Activated naive CD4-positive, alpha-beta T cell treated with anti-CD3 and anti-CD28 coated beads, Interleukin-2, amount 10 ng/mL, durations not matched to agents 7 days and 5 days (primary cell): Measurements from ENCODE around the gene STOML3.

Experiments
- CTCF ChIA-PET: fragments of 350-600 bp; sonication (Branson Sonifier 250); formaldehyde crosslinking; loops from one replicate; lab custom pipeline; 2021; ENCODE audit warnings: antibody characterized with exemption; lab: Charles Lee
- DNase-seq: peaks from one replicate; pipeline ENCODE4 v3.0.0-alpha.2; 2020
- H3K27ac Mint-ChIP-seq: one replicate; pipeline ENCODE4 v1.8.0; 2021; ENCODE audit warnings: mild to moderate bottlenecking, moderate library complexity, mixed read lengths
- H3K27me3 Mint-ChIP-seq: one replicate; pipeline ENCODE4 v1.8.0; 2021; ENCODE audit warnings: mild to moderate bottlenecking, mixed read lengths
- H3K36me3 Mint-ChIP-seq: one replicate; pipeline ENCODE4 v1.8.0; 2021; ENCODE audit warnings: mixed read lengths
- H3K4me1 Mint-ChIP-seq: one replicate; pipeline ENCODE4 v1.8.0; 2021; ENCODE audit warnings: mixed read lengths
- H3K4me3 Mint-ChIP-seq: one replicate; pipeline ENCODE4 v1.8.0; 2021; ENCODE audit warnings: mild to moderate bottlenecking, moderate library complexity, mixed read lengths
- H3K9me3 Mint-ChIP-seq: one replicate; pipeline ENCODE4 v1.8.0; 2021; ENCODE audit warnings: mixed read lengths

STOML3 gene, protein sequence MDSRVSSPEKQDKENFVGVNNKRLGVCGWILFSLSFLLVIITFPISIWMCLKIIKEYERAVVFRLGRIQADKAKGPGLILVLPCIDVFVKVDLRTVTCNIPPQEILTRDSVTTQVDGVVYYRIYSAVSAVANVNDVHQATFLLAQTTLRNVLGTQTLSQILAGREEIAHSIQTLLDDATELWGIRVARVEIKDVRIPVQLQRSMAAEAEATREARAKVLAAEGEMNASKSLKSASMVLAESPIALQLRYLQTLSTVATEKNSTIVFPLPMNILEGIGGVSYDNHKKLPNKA

DNA sequence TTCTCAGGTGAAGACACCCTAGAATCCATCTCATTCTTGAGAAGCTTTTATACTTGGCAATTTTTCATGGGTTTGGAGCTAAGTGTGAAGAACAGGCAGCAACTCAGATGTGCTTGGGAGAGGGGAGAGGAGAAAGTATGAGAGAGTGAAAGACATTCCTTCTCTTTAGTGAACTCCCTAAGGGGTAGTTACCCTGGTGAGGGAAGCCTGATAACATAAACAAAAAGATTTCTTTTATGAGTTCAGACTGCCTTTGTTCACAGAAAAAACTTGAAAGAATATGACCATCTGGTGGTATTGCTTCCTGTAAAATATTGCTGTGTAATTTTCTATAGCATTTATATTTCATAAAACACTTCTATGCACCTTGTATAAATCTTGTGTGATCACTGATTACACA is at the start of gene STOML3:
TSS of gene STOML3 (minus strand) at position 139 of the 400 bp plus-strand sequence. CDS start at position 29, 110 bp downstream.
- H3K27ac Mint-ChIP-seq, result no peak within 1 kb of the TSS
- CTCF ChIA-PET, result no interaction called here
- no peaks in the 10 kb centered on the region for H3K36me3 Mint-ChIP-seq
- no peak for DNase-seq
- H3K9me3 Mint-ChIP-seq, result no peaks in the 10 kb centered on the region
- no peaks in the 10 kb centered on the region for H3K27me3 Mint-ChIP-seq
- H3K4me3 Mint-ChIP-seq, result no peak within 1 kb of the TSS
- no peaks in the 10 kb centered on the region for H3K4me1 Mint-ChIP-seq

DNA sequence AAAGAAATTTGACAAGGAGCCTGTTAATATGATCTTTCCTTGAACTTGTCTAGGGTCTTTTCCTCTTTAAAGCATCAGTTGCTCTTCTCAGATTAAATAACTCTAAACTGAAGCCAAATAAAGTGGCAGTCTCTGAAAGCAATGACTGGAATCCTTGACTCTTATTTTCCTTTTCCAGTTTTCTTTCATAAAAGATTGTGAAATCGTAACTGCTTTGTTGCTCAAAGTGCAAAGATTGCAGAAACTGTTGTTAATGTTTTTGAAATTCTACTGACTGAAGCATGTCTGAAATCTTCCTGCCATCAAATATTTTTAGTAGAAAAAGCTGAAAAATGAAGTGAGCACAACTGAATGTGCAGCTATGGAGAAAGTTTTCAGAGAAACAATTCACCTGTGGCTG is 49.6 kb upstream of the STOML3 start:
- DNase-seq, result no peak
- CTCF ChIA-PET, result no interaction called here
- H3K27ac Mint-ChIP-seq, result no peak overlapping the region
- H3K36me3 Mint-ChIP-seq, result peaks cover 21% of the 10 kb centered on the region
- no peaks in the 10 kb centered on the region for H3K27me3 Mint-ChIP-seq
- H3K4me3 Mint-ChIP-seq, result peak overlapping the region; percentile 35
- H3K4me1 Mint-ChIP-seq, result peaks cover 43% of the 10 kb centered on the region
- H3K9me3 Mint-ChIP-seq, result no peaks in the 10 kb centered on the region

DNA sequence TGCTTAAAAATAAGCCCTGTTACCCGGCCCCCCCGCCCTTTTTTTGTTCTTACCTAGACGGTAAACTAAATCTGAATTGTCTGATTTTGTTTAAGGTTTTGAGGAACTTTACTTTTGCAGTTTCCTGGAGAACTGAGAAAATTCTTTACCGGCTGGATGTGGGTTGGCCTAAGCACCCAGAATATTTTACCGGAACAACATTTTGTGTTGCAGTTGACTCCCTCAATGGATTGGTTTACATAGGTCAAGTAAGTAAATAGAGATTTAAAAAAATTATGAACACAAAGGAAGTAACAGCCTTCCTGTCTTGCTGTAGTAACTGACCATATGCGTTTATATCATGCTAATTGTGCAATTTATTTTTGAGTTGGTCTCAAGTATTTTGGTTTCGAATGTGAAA is 48.4 kb upstream of the STOML3 start:
- Mint-ChIP-seq H3K4me3 (peak overlapping the region; percentile 96), H3K4me1 (peaks cover 55% of the 10 kb centered on the region), H3K36me3 (peaks cover 13% of the 10 kb centered on the region), H3K27me3 (no peaks in the 10 kb centered on the region), H3K27ac (peak overlapping the region; percentile 97), H3K9me3 (no peaks in the 10 kb centered on the region)
- DNase-seq, result no peak
- CTCF ChIA-PET, result interaction anchor here (2.2 kb wide), 1 partner anchor 8 kb away, joined by 6 read pairs; no protein-coding TSS in a partner anchor

DNA sequence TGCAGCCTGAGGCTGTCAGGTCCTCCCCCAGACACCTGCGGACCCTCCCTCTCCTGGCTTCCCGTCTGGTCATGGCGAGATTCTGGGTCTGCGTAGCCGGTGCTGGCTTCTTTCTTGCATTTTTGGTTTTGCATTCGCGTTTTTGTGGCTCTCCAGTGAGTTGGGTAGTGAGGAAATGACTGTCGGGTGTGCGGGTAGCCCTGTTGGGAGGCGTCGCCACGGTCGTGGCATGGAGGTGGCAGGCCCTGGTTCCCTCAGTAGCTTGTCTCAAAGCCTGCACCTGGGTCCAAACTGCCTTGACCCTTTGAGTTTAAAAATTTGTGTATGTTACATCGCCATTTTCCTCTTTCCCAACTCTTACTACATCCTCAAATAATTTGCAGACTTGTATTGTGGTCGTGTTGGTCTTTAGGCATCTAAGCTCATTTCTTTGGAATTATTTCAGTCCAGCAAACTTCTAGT is 48.0 kb upstream of the STOML3 start:
- Mint-ChIP-seq H3K4me1 (peaks cover 59% of the 10 kb centered on the region), H3K9me3 (no peaks in the 10 kb centered on the region), H3K36me3 (peaks cover 10% of the 10 kb centered on the region), H3K4me3 (peak overlapping the region; percentile 96), H3K27ac (peak overlapping the region; percentile 97), H3K27me3 (no peaks in the 10 kb centered on the region)
- CTCF ChIA-PET, result interaction anchor here (2.2 kb wide), 1 partner anchor 8 kb away, joined by 6 read pairs; no protein-coding TSS in a partner anchor
- DNase-seq, result peak; percentile 71

DNA sequence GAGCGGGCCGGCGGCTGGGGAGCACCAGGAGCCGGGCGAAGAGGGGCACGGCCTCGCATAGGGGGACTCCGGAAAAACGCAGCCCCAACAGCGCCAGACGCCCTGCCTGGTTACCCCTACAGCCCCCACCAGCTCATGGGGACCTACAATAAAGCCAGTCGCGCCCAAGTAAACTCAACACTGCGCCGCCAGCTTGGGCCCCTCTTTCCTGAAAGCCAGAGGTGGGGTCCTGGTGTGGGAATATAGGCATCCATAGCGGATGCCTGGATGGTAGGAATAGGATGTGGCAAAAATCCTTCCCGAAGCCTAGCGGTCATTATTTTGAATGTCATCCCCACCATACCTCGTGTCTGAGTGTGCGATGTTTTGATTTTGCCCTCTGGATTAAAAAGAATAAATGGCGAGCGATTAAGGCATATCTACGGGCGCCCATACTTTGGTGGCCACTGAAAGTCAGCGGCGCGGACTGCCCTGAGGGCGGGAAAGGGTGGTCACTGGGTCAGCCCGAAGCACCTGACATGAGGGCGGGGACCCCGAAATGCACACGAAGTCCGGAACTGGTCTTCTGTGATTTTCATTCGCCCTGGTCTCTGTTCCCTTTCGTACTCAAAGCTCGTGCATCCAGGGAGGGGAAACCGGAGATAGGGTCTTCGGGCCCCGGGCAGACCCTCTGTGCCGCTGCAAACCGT is 47.4 kb upstream of the STOML3 start, which contains the start of the genes NHLRC3 and PROSER1:
TSS of gene NHLRC3 (plus strand) at position 577 of the 689 bp plus-strand sequence. CDS start 184 bp downstream, outside the sequence.
TSS of gene PROSER1 (minus strand) at position 210 of the 689 bp plus-strand sequence. CDS start 847 bp downstream, outside the sequence.
- H3K36me3 Mint-ChIP-seq, result peaks cover 12% of the 10 kb centered on the region
- H3K4me3 Mint-ChIP-seq, result peak within 1 kb of the TSS; percentile 96
- peaks cover 60% of the 10 kb centered on the region for H3K4me1 Mint-ChIP-seq
- no peaks in the 10 kb centered on the region for H3K27me3 Mint-ChIP-seq
- CTCF ChIA-PET, result interaction anchor here (1.2 to 2.2 kb wide), 2 partner anchors 9 to 12 kb away, joined by 3 to 6 read pairs; no protein-coding TSS in a partner anchor
- H3K9me3 Mint-ChIP-seq, result no peaks in the 10 kb centered on the region
- DNase-seq, result peak; percentile 88
- H3K27ac Mint-ChIP-seq, result peak within 1 kb of the TSS; percentile 97

DNA sequence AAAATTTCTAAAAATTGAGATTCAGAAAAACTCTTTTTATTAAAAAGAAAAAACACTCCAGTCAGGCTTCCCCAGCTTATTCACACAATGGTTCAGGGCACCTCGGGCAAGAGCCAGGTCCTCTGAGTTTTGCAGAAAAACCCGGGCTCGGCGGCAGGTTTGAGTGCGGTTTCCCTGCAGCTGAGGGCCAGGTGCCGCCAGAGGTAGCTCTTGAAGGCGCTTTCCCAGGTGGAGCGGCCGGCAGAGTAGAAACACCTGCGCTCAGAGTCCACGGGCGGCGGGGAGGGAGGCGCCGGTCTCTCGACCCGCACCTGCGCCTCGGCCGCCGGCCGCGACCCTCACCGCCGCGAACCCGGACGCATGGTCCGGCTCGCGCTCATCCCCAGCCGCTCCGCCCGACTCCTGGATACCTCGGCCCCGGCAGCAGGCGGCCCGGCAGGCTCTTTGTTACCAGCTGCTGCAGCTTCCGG is 46.8 kb upstream of the STOML3 start:
- peaks cover 12% of the 10 kb centered on the region for H3K36me3 Mint-ChIP-seq
- CTCF ChIA-PET, result interaction anchor here (1.2 to 2.2 kb wide), 3 partner anchors 10 to 19 kb away, joined by 3 to 6 read pairs (median 3); no protein-coding TSS in a partner anchor
- no peaks in the 10 kb centered on the region for H3K27me3 Mint-ChIP-seq
- no peak for DNase-seq
- H3K27ac Mint-ChIP-seq, result peak overlapping the region; percentile 97
- peaks cover 61% of the 10 kb centered on the region for H3K4me1 Mint-ChIP-seq
- H3K4me3 Mint-ChIP-seq, result peak overlapping the region; percentile 96
- H3K9me3 Mint-ChIP-seq, result no peaks in the 10 kb centered on the region

DNA sequence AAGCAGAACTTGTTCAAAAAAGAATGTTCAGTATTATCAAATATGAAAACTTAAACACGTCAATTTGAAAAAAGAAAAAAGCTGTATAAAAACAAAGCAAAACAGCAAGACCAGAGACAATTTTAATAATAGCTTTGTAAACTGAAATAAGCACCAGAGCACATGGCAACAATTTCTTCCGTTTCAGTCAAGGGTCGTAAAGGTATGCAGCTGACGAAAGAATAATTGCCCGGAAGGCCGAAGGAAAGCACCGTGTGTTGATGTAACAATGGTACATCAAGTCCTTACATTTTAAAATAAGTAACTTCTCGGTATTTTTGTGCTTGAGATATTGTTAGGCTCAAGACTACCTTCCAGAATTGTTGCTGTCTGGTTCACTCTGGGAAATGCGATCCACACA is 45.6 kb upstream of the STOML3 start:
- Mint-ChIP-seq H3K27ac (peak overlapping the region; percentile 86), H3K4me1 (peaks cover 65% of the 10 kb centered on the region), H3K27me3 (no peaks in the 10 kb centered on the region), H3K4me3 (peak overlapping the region; percentile 96), H3K9me3 (no peaks in the 10 kb centered on the region), H3K36me3 (peaks cover 18% of the 10 kb centered on the region)
- peak; percentile 37 for DNase-seq
- CTCF ChIA-PET, result interaction anchor here (1.2 kb wide), 1 partner anchor 18 kb away, joined by 3 read pairs; no protein-coding TSS in a partner anchor

DNA sequence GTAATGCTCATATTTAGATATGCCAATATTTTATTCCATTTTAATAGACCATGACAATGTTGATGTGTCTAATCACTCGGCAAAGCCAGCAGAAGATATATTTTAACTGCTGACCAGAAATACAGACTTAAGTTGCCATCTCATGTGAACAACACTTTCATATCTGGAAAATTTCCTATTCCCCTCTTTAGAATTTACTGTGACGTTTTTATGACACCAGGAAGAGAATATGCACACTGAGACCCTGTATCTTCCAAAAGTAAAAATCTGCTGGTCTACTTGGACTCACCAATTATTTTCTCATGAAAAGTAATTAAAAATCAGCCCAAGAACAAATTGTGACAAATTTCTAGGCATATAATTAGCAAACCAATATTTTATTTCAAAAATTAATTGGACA is 45.2 kb upstream of the STOML3 start:
- peaks cover 62% of the 10 kb centered on the region for H3K4me1 Mint-ChIP-seq

DNA sequence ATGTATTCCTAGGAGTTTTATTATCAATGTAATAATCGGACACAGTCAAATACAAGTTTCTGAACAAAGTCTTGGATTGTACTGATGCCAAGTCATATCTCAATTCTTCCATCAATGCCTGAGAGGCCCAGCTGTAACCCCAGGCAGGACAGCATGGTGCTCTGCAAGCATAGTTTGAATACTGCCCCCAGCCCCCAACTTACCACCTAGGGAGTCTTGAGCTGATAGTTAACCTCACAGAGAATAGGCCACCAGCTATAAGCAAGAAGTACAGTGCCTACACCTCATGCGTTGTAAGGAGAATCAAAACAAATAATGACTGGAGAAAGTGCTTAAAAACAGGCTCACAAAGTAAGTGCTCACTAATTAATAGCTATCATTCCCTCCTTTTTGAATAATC is 44.6 kb upstream of the STOML3 start:
- CTCF ChIA-PET, result interaction anchor here (0.5 to 1.1 kb wide), 2 partner anchors 13 to 53 kb away, joined by 4 read pairs; no protein-coding TSS in a partner anchor
- H3K9me3 Mint-ChIP-seq, result no peaks in the 10 kb centered on the region
- no peaks in the 10 kb centered on the region for H3K27me3 Mint-ChIP-seq

More for the DNA sequence above, 45.2 kb upstream of the STOML3 start:
- Mint-ChIP-seq H3K9me3 (no peaks in the 10 kb centered on the region), H3K27me3 (no peaks in the 10 kb centered on the region), H3K27ac (no peak overlapping the region), H3K4me3 (peak overlapping the region; percentile 96), H3K36me3 (peaks cover 17% of the 10 kb centered on the region)
- CTCF ChIA-PET, result interaction anchor here (0.5 to 1.1 kb wide), 2 partner anchors 14 to 53 kb away, joined by 4 read pairs; no protein-coding TSS in a partner anchor
- DNase-seq, result no peak

DNA sequence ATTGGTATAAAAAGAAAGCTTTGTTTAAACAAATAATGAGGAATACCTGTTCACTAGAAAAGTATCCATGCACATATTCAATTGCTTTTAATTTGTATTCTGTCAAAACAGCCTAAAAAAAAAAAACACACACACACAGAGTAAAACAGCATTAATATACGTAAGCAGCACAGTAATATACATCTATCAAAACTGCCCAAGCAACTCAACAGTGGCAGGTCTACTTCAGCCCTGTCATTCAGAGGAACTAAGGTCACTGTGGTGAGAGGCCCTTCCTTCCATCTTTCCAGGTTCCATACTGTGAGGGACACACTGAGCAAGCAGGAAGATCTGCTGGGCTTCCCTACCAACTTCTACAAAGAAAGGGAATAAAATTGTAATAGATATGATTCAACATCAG is 43.5 kb upstream of the STOML3 start:
- DNase-seq, result no peak
- CTCF ChIA-PET, result no interaction called here
- Mint-ChIP-seq H3K36me3 (peaks cover 13% of the 10 kb centered on the region), H3K27me3 (no peaks in the 10 kb centered on the region), H3K4me3 (no peak overlapping the region), H3K9me3 (no peaks in the 10 kb centered on the region), H3K4me1 (peaks cover 46% of the 10 kb centered on the region), H3K27ac (no peak overlapping the region)

More for the DNA sequence above, 44.6 kb upstream of the STOML3 start:
- Mint-ChIP-seq H3K4me1 (peaks cover 56% of the 10 kb centered on the region), H3K36me3 (peaks cover 12% of the 10 kb centered on the region), H3K27ac (no peak overlapping the region), H3K4me3 (peak overlapping the region; percentile 96)
- DNase-seq, result no peak

DNA sequence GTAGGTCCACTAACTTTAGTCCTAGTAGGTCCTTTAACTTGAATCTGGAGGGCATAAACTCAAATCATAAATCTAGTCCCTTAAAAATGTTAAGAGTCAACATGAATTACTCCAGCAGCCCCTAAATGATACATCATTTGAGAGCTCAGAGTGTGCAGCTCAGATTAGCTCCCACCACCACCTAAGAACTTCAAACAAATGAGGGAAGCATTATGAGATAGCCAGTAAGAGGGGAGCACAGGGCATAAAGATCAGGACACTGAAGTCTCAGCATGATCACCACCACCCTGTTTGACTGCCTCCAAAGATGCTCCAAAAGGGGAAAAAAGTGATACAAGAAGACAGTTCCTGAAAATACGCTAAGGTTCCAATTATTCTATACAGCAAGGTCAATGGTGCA is 41.5 kb upstream of the STOML3 start:
- peaks cover 40% of the 10 kb centered on the region for H3K4me1 Mint-ChIP-seq
- peaks cover 22% of the 10 kb centered on the region for H3K36me3 Mint-ChIP-seq
- CTCF ChIA-PET, result interaction anchor here (0.7 to 1.8 kb wide), 3 partner anchors 16 to 17 kb away, joined by 3 to 4 read pairs (median 3); no protein-coding TSS in a partner anchor
- DNase-seq, result no peak
- no peak overlapping the region for H3K4me3 Mint-ChIP-seq
- no peaks in the 10 kb centered on the region for H3K27me3 Mint-ChIP-seq
- no peaks in the 10 kb centered on the region for H3K9me3 Mint-ChIP-seq
- H3K27ac Mint-ChIP-seq, result no peak overlapping the region

DNA sequence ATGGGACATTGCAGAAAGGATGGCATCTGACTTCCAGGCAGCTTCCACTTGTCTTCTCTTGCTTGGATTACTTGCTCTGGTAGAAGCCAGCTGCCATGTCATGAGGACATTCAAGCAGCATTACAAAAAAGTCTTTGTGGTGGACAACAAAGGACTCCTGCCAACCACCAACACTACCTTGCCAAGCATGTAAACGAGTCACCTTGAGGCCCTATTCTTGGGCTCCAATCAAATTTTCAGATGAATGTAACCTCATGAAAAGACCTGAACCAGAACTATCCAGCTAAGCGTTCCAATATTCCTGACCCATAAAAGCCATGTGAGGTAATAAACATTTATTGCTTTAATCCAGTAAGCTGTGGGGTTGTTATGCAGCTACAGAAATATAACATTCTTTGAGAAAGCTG is 34.8 kb upstream of the STOML3 start:
- no peak for DNase-seq
- H3K4me1 Mint-ChIP-seq, result no peaks in the 10 kb centered on the region
- H3K9me3 Mint-ChIP-seq, result no peaks in the 10 kb centered on the region
- no peaks in the 10 kb centered on the region for H3K27me3 Mint-ChIP-seq
- no peak overlapping the region for H3K4me3 Mint-ChIP-seq
- CTCF ChIA-PET, result interaction anchor here (1.2 to 1.5 kb wide), 2 partner anchors 8 to 12 kb away, joined by 3 to 5 read pairs; partner anchors contain the start of gene PROSER1
- H3K27ac Mint-ChIP-seq, result no peak overlapping the region
- peaks cover 51% of the 10 kb centered on the region for H3K36me3 Mint-ChIP-seq

DNA sequence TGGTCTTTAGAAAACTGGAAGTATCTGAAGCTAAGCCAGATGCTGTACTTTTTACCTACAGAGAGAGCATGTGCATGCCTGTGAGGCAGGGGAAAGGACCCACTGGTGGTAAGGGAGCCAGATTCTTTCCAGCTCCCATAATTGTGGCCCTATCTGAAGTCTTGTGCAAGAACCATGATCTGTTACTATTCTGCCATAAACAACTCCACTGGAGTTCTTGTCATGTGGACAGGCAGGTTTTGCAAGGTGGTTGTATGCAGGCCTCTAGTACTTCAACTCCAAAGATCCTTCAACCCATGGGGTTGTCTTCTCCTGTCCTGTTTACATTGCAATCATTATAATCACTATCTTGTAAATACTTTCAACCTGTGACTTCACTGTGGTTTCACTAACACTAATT is 33.1 kb upstream of the STOML3 start:
- CTCF ChIA-PET, result no interaction called here
- no peak for DNase-seq
- no peaks in the 10 kb centered on the region for H3K4me1 Mint-ChIP-seq
- no peaks in the 10 kb centered on the region for H3K27me3 Mint-ChIP-seq
- H3K4me3 Mint-ChIP-seq, result no peak overlapping the region
- no peak overlapping the region for H3K27ac Mint-ChIP-seq
- H3K9me3 Mint-ChIP-seq, result no peaks in the 10 kb centered on the region
- H3K36me3 Mint-ChIP-seq, result peaks cover 52% of the 10 kb centered on the region

DNA sequence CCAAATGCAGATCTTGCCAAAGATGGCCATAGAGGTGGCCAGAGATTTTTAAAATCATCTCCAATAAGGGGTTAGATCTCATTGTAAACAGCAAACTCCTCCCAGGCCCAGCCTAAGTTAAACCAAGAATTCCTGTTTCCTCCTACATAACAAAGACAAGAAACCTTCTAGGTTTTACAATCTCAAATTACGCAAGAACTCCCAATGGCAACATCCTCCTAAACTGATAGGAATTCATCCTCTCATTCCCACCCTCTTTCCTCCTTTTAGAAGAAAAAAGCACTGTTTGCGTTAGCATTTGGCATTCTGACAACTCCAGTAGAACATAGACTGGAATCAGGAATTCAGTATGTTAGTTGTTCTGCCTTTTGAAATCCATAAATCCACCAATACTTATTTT is 32.7 kb upstream of the STOML3 start:
- Mint-ChIP-seq H3K27me3 (no peaks in the 10 kb centered on the region), H3K4me3 (no peak overlapping the region), H3K9me3 (no peaks in the 10 kb centered on the region), H3K4me1 (peaks cover 3% of the 10 kb centered on the region), H3K36me3 (peaks cover 54% of the 10 kb centered on the region), H3K27ac (no peak overlapping the region)
- no peak for DNase-seq
- CTCF ChIA-PET, result no interaction called here
